Cerebellar nuclear complex (tissue), 1 donor: ENCODE data around the gene DNAJB8.

ENCODE experiments used
- DNase-seq, 2 experiments: peaks; one replicate each; lab custom pipeline; 2025; lab: John Stamatoyannopoulos, UW

Gene DNAJB8

GRCh38 chr3:128466840-128467541, at the start of gene DNAJB8:
Gene DNAJB8 (minus strand): TSS chr3:128466890. CDS start chr3:128463245, 3,645 bp downstream.
- DNase-seq: no peak

- DNase-seq: no peak
These were observed 49.3 kb upstream of the DNAJB8 start for GRCh38 chr3:128515967-128516366.

GRCh38 chr3:128508852-128509251, 42.2 kb upstream of the DNAJB8 start:
- no peak for DNase-seq

- DNase-seq: no peak
These were observed 40.1 kb upstream of the DNAJB8 start for GRCh38 chr3:128506754-128507153.

- DNase-seq: no peak
These were observed 39.1 kb upstream of the DNAJB8 start for GRCh38 chr3:128505771-128506170.

- no peak for DNase-seq
These were observed 38.5 kb upstream of the DNAJB8 start for GRCh38 chr3:128504963-128505730.

- DNase-seq: no peak
These were observed 37.8 kb upstream of the DNAJB8 start for GRCh38 chr3:128504533-128504915.

- no peak for DNase-seq
These were observed 37.3 kb upstream of the DNAJB8 start for GRCh38 chr3:128503751-128504532.

- no peak for DNase-seq
These were observed 36.5 kb upstream of the DNAJB8 start for GRCh38 chr3:128503164-128503651.

- no peak for DNase-seq
These were observed 36.0 kb upstream of the DNAJB8 start for GRCh38 chr3:128502712-128503111.

GRCh38 chr3:128501431-128501830, 34.7 kb upstream of the DNAJB8 start:
- no peak for DNase-seq

GRCh38 chr3:128500556-128500955, 33.9 kb upstream of the DNAJB8 start:
- DNase-seq: no peak

GRCh38 chr3:128499724-128500275, 33.1 kb upstream of the DNAJB8 start:
- no peak for DNase-seq

- no peak for DNase-seq
These were observed 32.3 kb upstream of the DNAJB8 start for GRCh38 chr3:128498901-128499530.

GRCh38 chr3:128498127-128498626, 31.5 kb upstream of the DNAJB8 start:
- no peak for DNase-seq

GRCh38 chr3:128497305-128498126, 30.8 kb upstream of the DNAJB8 start:
- DNase-seq: peak in 1 of 2 experiments; percentile 1

GRCh38 chr3:128496602-128497304, 30.1 kb upstream of the DNAJB8 start:
- DNase-seq: no peak

GRCh38 chr3:128496019-128496601, 29.4 kb upstream of the DNAJB8 start:
- no peak for DNase-seq

- no peak for DNase-seq
These were observed 28.8 kb upstream of the DNAJB8 start for GRCh38 chr3:128495435-128495970.
